Cardiac muscle cell (in vitro differentiated cells and primary cell): ENCODE data around the gene HCN3. TPM values are rescaled to one million over a fixed set of nuclear protein-coding genes. Genes with fewer than 3 reads are reported as not detected.

Source experiments
- DNase-seq, 2 donors: peaks; one replicate each; pipeline versions ENCODE4 v3.0.0 to v3.0.0-alpha.2; 2010 to 2017; ENCODE audit warnings: low read depth in 1 of 2, low spot score in 1 of 2
- H3K27ac ChIP-seq: fragments of 200-600 bp; sonication (generic); 2 replicates; pipeline ENCODE4 v1.5.1; 2016
- H3K27me3 ChIP-seq: fragments of 200-600 bp; sonication (generic); 2 replicates; pipeline ENCODE4 v1.6.0; 2016; ENCODE audit warnings: control low read depth
- H3K36me3 ChIP-seq: fragments of 200-600 bp; sonication (generic); 2 replicates; pipeline ENCODE4 v1.5.1; 2016; ENCODE audit warnings: control low read depth
- H3K4me1 ChIP-seq: fragments of 200-600 bp; sonication (generic); 2 replicates; pipeline ENCODE4 v1.8.1; 2017; ENCODE audit warnings: low read depth, mild to moderate bottlenecking, mixed run types
- H3K4me3 ChIP-seq: fragments of 200-600 bp; sonication (generic); 2 replicates; pipeline ENCODE4 v1.5.1; 2016; ENCODE audit warnings: mild to moderate bottlenecking
- H3K9me3 ChIP-seq: fragments of 200-600 bp; sonication (generic); 2 replicates; pipeline ENCODE4 v1.5.1; 2017; ENCODE audit warnings: low read depth, mild to moderate bottlenecking, control low read depth
- polyA plus RNA-seq: library from polyadenylated mRNA; unstranded; fragments of >200 nt; fragmentation: Nextera tagmentation; extraction: Ambion mirVana; gene quantifications from 2 replicates; pipeline ENCODE4 v1.2.1, GENCODE V29; 2016
- total RNA-seq: library from RNA; depleted of rRNA; stranded (reverse); fragments of >200 nt; gene quantifications from 2 replicates; pipeline ENCODE4 v1.2.3, GENCODE V29; 2016
- TF ChIP-seq, protein P1 (sequence below): IDR thresholded peaks from 2 replicates; pipeline ENCODE4 v1.5.1; 2012; ENCODE audit warnings: low read depth, mild to moderate bottlenecking, low read length

The HCN3 gene
- total and polyA plus RNA-seq, 2 experiments from 2014 or later, result 1.7 to 12.9 TPM

DNA sequence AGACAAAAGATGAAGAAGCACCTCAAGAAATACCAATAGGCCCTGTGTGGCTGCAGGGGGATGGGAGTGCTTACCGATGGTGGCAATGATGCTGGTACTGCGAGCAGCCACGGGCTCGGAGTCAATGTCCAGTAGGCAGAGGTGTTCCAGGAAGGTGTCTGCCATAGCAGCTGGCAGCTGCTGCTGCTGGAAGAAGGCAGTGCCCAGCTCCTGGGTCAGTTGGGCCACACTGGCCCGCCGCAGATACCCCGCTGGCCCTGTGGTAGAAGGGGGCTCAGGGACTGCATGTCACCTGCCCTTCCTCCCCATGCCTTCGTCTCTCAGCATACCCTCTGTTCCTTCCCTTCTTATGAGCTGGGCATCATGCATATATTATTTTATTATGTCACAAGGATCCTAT lies 22.8 kb downstream of the HCN3 start:
- H3K4me3 ChIP-seq, result no peak overlapping the region
- DNase-seq, result no peak
- peaks cover 15% of the 10 kb centered on the region for H3K27me3 ChIP-seq
- TF ChIP-seq, protein P1, sequence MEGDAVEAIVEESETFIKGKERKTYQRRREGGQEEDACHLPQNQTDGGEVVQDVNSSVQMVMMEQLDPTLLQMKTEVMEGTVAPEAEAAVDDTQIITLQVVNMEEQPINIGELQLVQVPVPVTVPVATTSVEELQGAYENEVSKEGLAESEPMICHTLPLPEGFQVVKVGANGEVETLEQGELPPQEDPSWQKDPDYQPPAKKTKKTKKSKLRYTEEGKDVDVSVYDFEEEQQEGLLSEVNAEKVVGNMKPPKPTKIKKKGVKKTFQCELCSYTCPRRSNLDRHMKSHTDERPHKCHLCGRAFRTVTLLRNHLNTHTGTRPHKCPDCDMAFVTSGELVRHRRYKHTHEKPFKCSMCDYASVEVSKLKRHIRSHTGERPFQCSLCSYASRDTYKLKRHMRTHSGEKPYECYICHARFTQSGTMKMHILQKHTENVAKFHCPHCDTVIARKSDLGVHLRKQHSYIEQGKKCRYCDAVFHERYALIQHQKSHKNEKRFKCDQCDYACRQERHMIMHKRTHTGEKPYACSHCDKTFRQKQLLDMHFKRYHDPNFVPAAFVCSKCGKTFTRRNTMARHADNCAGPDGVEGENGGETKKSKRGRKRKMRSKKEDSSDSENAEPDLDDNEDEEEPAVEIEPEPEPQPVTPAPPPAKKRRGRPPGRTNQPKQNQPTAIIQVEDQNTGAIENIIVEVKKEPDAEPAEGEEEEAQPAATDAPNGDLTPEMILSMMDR, result no peak
- H3K4me1 ChIP-seq, result peaks cover 12% of the 10 kb centered on the region
- no peaks in the 10 kb centered on the region for H3K36me3 ChIP-seq
- H3K9me3 ChIP-seq, result no peaks in the 10 kb centered on the region
- H3K27ac ChIP-seq, result no peak overlapping the region

DNA sequence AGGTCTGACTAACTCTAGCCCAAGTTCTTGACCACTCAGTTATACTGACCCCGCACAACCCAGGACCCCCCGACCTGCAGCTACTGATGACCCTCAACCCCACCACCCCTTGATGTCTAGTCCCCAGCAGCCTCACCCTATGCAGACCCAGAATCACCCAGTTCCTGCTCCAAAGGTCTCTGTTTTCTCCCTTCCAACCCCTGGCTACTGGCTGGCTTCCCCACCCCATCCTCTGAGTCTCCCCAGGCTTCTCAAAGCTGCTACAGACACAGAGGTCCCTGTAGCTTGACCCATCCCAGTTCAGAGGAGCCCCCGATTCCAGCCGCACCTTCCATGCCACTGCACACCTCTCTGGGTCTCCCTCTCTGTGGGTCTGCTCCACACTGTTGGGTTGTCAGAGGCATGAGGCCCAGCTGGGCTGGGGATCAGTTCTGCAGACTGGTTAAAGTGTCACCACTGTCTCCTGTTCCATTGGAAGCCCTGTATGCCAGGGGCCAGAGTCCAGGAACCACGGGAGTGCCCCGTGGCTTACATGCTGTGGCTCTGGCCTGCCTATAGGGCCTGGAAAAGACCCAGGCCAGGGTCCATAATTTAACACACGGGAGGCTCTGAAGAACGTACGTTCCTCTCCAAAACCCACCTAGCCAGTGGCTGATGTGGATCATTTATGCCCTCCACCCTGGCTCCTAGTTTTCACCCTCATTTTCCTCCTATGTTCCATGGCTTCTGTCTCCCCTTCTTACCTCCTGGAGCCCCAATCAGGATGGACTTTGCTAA lies 23.5 kb downstream of the HCN3 start:
- H3K4me1 ChIP-seq, result peaks cover 12% of the 10 kb centered on the region
- no peak for DNase-seq

DNA sequence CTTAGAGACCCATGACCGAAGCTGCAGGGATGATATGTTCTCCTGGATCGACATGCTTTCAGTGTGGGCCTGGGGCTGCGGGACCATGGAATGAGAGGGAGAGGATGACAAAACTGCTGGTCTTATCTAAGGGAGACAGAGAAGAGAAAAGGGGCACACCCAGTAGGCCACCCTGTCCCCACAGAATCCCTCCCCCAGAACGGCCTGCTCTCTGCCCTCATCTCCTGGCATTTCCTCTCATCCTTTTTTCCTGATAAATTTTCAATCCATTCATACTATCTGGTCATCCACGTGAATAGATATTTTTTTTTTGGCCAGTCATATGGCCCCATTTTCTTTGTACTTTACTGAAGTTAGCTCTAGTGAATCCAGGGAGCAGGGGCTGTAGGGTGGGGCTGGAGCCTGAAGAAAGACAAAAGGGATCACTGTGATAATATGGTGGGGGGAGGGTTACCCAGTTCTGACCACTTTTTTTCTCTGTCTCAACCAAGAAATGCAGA lies 24.1 kb downstream of the HCN3 start, which contains the start of gene PKLR:
Gene PKLR (minus strand): TSS at position 97 of the 500 bp plus-strand sequence. CDS start 43 bp downstream, at position 54.
- Histone ChIP-seq H3K4me1 (peaks cover 12% of the 10 kb centered on the region), H3K27ac (no peak within 1 kb of the TSS), H3K36me3 (no peaks in the 10 kb centered on the region), H3K4me3 (no peak within 1 kb of the TSS), H3K27me3 (peaks cover 2% of the 10 kb centered on the region), H3K9me3 (no peaks in the 10 kb centered on the region)
- no peak for DNase-seq
- TF ChIP-seq, protein P1, result no peak

More for the DNA sequence above, 23.5 kb downstream of the HCN3 start:
- TF ChIP-seq, protein P1, result no peak
- Histone ChIP-seq H3K27me3 (peaks cover 8% of the 10 kb centered on the region), H3K4me3 (no peak overlapping the region), H3K27ac (no peak overlapping the region), H3K36me3 (no peaks in the 10 kb centered on the region), H3K9me3 (no peaks in the 10 kb centered on the region)

DNA sequence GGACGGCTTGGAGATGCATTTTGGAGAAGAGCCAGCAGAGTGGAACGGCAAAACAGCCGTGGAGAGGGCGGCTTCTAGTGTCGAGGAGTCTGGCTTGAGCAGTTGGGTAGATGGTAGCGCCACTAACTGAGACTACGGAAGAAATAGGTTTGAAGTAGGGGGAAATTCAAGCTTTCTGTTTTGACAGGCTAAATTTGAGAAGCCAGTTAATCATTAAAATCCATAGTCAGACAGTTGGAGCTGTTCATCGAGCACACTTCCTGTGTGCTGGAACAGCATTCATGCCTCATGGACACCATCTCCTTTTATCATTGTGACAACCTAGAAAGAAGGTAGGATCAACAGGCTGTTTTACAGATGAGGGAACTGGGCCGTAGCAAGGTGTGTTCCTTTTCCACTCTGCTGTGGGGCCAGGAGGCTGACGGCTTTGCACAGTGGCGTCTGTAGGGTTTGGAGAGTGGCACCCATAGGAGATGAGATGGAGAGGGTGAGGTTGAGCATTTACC lies 27.3 kb downstream of the HCN3 start:
- no peak overlapping the region for H3K4me3 ChIP-seq
- no peaks in the 10 kb centered on the region for H3K4me1 ChIP-seq
- DNase-seq, result no peak
- TF ChIP-seq, protein P1, result no peak
- no peak overlapping the region for H3K27ac ChIP-seq
- H3K9me3 ChIP-seq, result no peaks in the 10 kb centered on the region
- H3K36me3 ChIP-seq, result no peaks in the 10 kb centered on the region
- no peaks in the 10 kb centered on the region for H3K27me3 ChIP-seq

DNA sequence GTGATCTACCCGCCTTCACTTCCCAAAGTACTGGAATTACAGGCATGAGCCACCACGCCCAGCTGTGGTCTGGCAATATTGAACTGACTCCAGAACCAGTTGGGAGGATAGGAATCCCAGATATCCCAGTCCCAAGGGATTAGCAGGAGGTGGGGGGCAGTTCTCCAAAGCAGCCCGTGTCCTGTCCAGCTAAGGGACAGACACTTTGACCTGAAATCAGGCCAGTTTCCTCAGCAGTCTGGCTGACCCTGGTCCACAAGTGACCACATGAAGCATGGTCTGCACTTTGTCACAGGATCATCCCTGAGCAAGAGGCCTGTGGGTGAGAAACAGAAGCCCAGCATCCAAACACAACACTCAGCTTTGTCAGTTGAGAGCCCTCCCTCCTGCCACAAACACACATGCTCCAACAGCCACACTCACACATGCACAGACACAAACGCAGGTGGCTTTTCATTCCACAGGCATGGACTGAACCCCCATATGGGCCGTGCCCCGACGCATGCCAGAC lies 28.7 kb downstream of the HCN3 start:
- Histone ChIP-seq H3K9me3 (no peaks in the 10 kb centered on the region), H3K27me3 (no peaks in the 10 kb centered on the region), H3K4me1 (no peaks in the 10 kb centered on the region), H3K27ac (peak overlapping the region; percentile 48), H3K4me3 (no peak overlapping the region), H3K36me3 (no peaks in the 10 kb centered on the region)
- TF ChIP-seq, protein P1, result no peak
- DNase-seq, result peak in 1 of 2 donors; percentile 50
